H1 (cell line): ENCODE results near the gene RSPO3. TPM values are rescaled to one million over a fixed set of nuclear protein-coding genes. Genes with fewer than 3 reads are reported as not detected.

Experiments
- CTCF ChIA-PET: fragments of 300-600 bp; sonication (Branson Sonifier 250); formaldehyde crosslinking; loops from one replicate; lab custom pipeline; 2021; ENCODE audit not compliant: partially characterized antibody; lab: Charles Lee
- POLR2A ChIA-PET: fragments of 300-600 bp; sonication (Branson Sonifier 250); formaldehyde crosslinking; loops from one replicate; lab custom pipeline; 2021; ENCODE audit warnings: inconsistent platforms; ENCODE audit not compliant: partially characterized antibody; lab: Charles Lee
- DNase-seq, 2 experiments: peaks; one replicate each; pipeline versions ENCODE4 v3.0.0 to v3.0.0-alpha.2; 2010 to 2022; ENCODE audit warnings: low spot score in 2 of 2, low read depth in 1 of 2, mixed read lengths in 1 of 2
- FAIRE-seq: peaks from 2 replicates; lab custom pipeline; 2011; peaks lifted over from hg19 to GRCh38; lab: Jason Lieb, UNC
- H2AFZ ChIP-seq: 2 replicates; pipeline ENCODE4 v1.8.1; 2012; ENCODE audit warnings: low read length, inconsistent platforms
- H2AK5ac ChIP-seq: 2 replicates; pipeline ENCODE4 v1.6.1; 2013; ENCODE audit warnings: low read depth, low read length
- H2BK120ac ChIP-seq: replicated peaks from 2 replicates; pipeline ENCODE3; 2013; ENCODE audit warnings: low read depth, low read length, inconsistent platforms
- H2BK12ac ChIP-seq: 2 replicates; pipeline ENCODE4 v1.6.1; 2013; ENCODE audit warnings: low read depth, low read length
- H2BK15ac ChIP-seq: 2 replicates; pipeline ENCODE4 v1.6.1; 2013; ENCODE audit warnings: low read length
- H2BK20ac ChIP-seq: 2 replicates; pipeline ENCODE4 v1.6.1; 2013; ENCODE audit warnings: low read length
- H2BK5ac ChIP-seq: 2 replicates; pipeline ENCODE4 v1.6.1; 2013; ENCODE audit warnings: low read depth, low read length
- H3K14ac ChIP-seq: 2 replicates; pipeline ENCODE4 v1.6.1; 2013; ENCODE audit warnings: inconsistent platforms; ENCODE audit not compliant: insufficient read length
- H3K18ac ChIP-seq: 2 replicates; pipeline ENCODE4 v1.6.1; 2013; ENCODE audit warnings: low read length; ENCODE audit errors: extremely low read depth
- H3K23ac ChIP-seq: 2 replicates; pipeline ENCODE4 v1.6.1; 2013; ENCODE audit warnings: inconsistent platforms; ENCODE audit not compliant: insufficient read length
- H3K23me2 ChIP-seq: 2 replicates; pipeline ENCODE4 v1.6.1; 2013; ENCODE audit warnings: low read depth, low read length
- H3K27ac ChIP-seq: 2 replicates; pipeline ENCODE4 v1.6.1; 2011; ENCODE audit warnings: low read depth, low read length, inconsistent platforms
- H3K27me3 ChIP-seq, 4 experiments: replicated peaks in 1 of 4; 1 replicate in 1 of 4; 2 replicates in 3 of 4; pipeline versions ENCODE4 v1.6.1 to v1.8.1; 2011 to 2013; ENCODE audit warnings: low read length in 3 of 4, mild to moderate bottlenecking in 3 of 4, inconsistent platforms in 2 of 4, mixed read lengths in 2 of 4, moderate library complexity in 1 of 4; ENCODE audit not compliant: control insufficient read depth in 3 of 4, insufficient read depth in 3 of 4; ENCODE audit errors: extremely low read depth in 1 of 4
- H3K36me3 ChIP-seq, 4 experiments: 2 replicates each; pipeline versions ENCODE4 v1.6.1 to v1.8.1; 2011 to 2013; ENCODE audit warnings: mild to moderate bottlenecking in 4 of 4, low read length in 3 of 4, moderate library complexity in 2 of 4, control low read depth in 1 of 4, inconsistent platforms in 1 of 4; ENCODE audit not compliant: insufficient read depth in 4 of 4, control insufficient read depth in 2 of 4
- H3K4ac ChIP-seq: replicated peaks from 2 replicates; pipeline ENCODE3; 2013; ENCODE audit warnings: low read length, low read depth, mixed read lengths, inconsistent platforms; ENCODE audit not compliant: insufficient read length
- H3K4me1 ChIP-seq, 4 experiments: replicated peaks in 1 of 4; 1 replicate in 1 of 4; 2 replicates in 3 of 4; pipeline versions ENCODE4 v1.6.1 to v1.8.1; 2011 to 2013; ENCODE audit warnings: low read length in 3 of 4, inconsistent platforms in 2 of 4, mixed read lengths in 1 of 4; ENCODE audit not compliant: insufficient read depth in 4 of 4, control insufficient read depth in 3 of 4
- H3K4me2 ChIP-seq, 2 experiments: 2 replicates each; pipeline versions ENCODE4 v1.6.1 to v1.8.1; 2011 to 2013; ENCODE audit warnings: low read depth in 2 of 2, low read length in 2 of 2, control low read depth in 1 of 2, inconsistent platforms in 1 of 2, mild to moderate bottlenecking in 1 of 2; ENCODE audit not compliant: insufficient read depth in 1 of 2
- H3K4me3 ChIP-seq, 4 experiments: fragments of 200-600, 300-600 bp in 1 of 4; sonication (generic), shearing (Covaris generic), sonication (Bioruptor Twin) in 1 of 4; 2 replicates each; pipeline versions ENCODE4 v1.5.1 to v1.8.1; 2011 to 2016; ENCODE audit warnings: low read length in 4 of 4, low read depth in 3 of 4, control low read depth in 2 of 4, inconsistent platforms in 2 of 4, mild to moderate bottlenecking in 2 of 4, mixed read lengths in 1 of 4, moderate library complexity in 1 of 4; ENCODE audit not compliant: insufficient read depth in 2 of 4; ENCODE audit errors: extremely low read depth in 1 of 4
- H3K56ac ChIP-seq: replicated peaks from 2 replicates; pipeline ENCODE3; 2013; ENCODE audit warnings: low read depth, mild to moderate bottlenecking, mixed read lengths, low read length, inconsistent platforms; ENCODE audit not compliant: insufficient read length
- H3K79me1 ChIP-seq: 2 replicates; pipeline ENCODE4 v1.6.1; 2013; ENCODE audit warnings: low read depth, low read length, control low read depth
- H3K79me2 ChIP-seq, 2 experiments: 2 replicates each; pipeline versions ENCODE4 v1.6.1 to v1.8.1; 2012 to 2013; ENCODE audit warnings: low read length in 2 of 2, mild to moderate bottlenecking in 2 of 2, inconsistent platforms in 1 of 2; ENCODE audit not compliant: insufficient read depth in 2 of 2, control insufficient read depth in 1 of 2
- H3K9ac ChIP-seq, 4 experiments: replicated peaks in 1 of 4; 1 replicate in 1 of 4; 2 replicates in 3 of 4; pipeline versions ENCODE4 v1.6.1 to v1.8.1; 2011 to 2013; ENCODE audit warnings: low read depth in 3 of 4, low read length in 3 of 4, control low read depth in 2 of 4, mild to moderate bottlenecking in 2 of 4, moderate library complexity in 2 of 4, inconsistent platforms in 1 of 4; ENCODE audit errors: extremely low read depth in 1 of 4
- H3K9me3 ChIP-seq, 2 experiments: 2 replicates each; pipeline versions ENCODE4 v1.6.1 to v1.8.1; 2012 to 2013; ENCODE audit warnings: mild to moderate bottlenecking in 2 of 2, moderate library complexity in 2 of 2, control low read depth in 1 of 2, inconsistent platforms in 1 of 2, low read depth in 1 of 2, low read length in 1 of 2, mixed read lengths in 1 of 2; ENCODE audit not compliant: insufficient read depth in 2 of 2
- H4K20me1 ChIP-seq, 2 experiments: replicated peaks in 1 of 2; 2 replicates each; pipeline versions ENCODE3 to v1.8.1; 2011 to 2013; ENCODE audit warnings: inconsistent platforms in 2 of 2, low read length in 2 of 2, mild to moderate bottlenecking in 1 of 2; ENCODE audit not compliant: insufficient read depth in 2 of 2, control insufficient read depth in 1 of 2
- H4K5ac ChIP-seq: 2 replicates; pipeline ENCODE4 v1.6.1; 2013; ENCODE audit warnings: low read length, low read depth, mixed read lengths, inconsistent platforms; ENCODE audit not compliant: insufficient read length
- H4K8ac ChIP-seq: 2 replicates; pipeline ENCODE4 v1.8.0; 2013; ENCODE audit warnings: mild to moderate bottlenecking, moderate library complexity, low read length, inconsistent platforms; ENCODE audit not compliant: insufficient read depth; ENCODE audit errors: extremely low read depth
- H4K91ac ChIP-seq: replicated peaks from 2 replicates; pipeline ENCODE3; 2013; ENCODE audit warnings: low read length, mixed read lengths, inconsistent platforms; ENCODE audit not compliant: insufficient read length
- ASH2L ChIP-seq: fragments of 200-600, 300-600 bp; sonication (generic); IDR thresholded peaks from one replicate; pipeline ENCODE4 v1.7.1; 2017; ENCODE audit warnings: low read length
- ATF3 ChIP-seq: IDR thresholded peaks from 2 replicates; pipeline ENCODE4 v1.6.1; 2011; ENCODE audit warnings: low read depth, mild to moderate bottlenecking, low read length; ENCODE audit not compliant: insufficient read depth
- CBX8 ChIP-seq: fragments of 300-800, 300-1000 bp; sonication (generic); IDR thresholded peaks from 2 replicates; pipeline ENCODE4 v1.7.1; 2016; ENCODE audit warnings: low read depth, low read length, borderline replicate concordance
- E2F6 ChIP-seq: IDR thresholded peaks from 2 replicates; pipeline ENCODE4 v1.6.1; 2012; ENCODE audit warnings: inconsistent platforms
- EP300 ChIP-seq, 2 experiments: IDR thresholded peaks; 1 replicate in 1 of 2; 2 replicates in 1 of 2; pipeline ENCODE4 v1.6.1; 2011 to 2012; ENCODE audit warnings: low read depth in 2 of 2, low read length in 2 of 2, mild to moderate bottlenecking in 2 of 2, borderline replicate concordance in 1 of 2, inconsistent platforms in 1 of 2, moderate library complexity in 1 of 2
- KDM4A ChIP-seq: IDR thresholded peaks from one replicate; pipeline ENCODE4 v1.7.1; 2012; ENCODE audit warnings: low read depth, mild to moderate bottlenecking, moderate library complexity, low read length, inconsistent platforms; ENCODE audit not compliant: severe bottlenecking
- KDM5A ChIP-seq: fragments of 200-600 bp; IDR thresholded peaks from 2 replicates; pipeline ENCODE4 v1.7.1; 2012; ENCODE audit warnings: mild to moderate bottlenecking, low read length, inconsistent platforms, mixed read lengths
- RAD21 ChIP-seq, 2 experiments: IDR thresholded peaks in 1 of 2; conservative IDR thresholded peaks in 1 of 2; 2 replicates each; pipeline ENCODE4 v1.6.1; 2011; ENCODE audit warnings: low read depth in 2 of 2, low read length in 2 of 2, improper control_type of control experiment in 1 of 2, inconsistent platforms in 1 of 2, mild to moderate bottlenecking in 1 of 2, moderate library complexity in 1 of 2
- RXRA ChIP-seq: IDR thresholded peaks from 2 replicates; pipeline ENCODE4 v1.6.1; 2011; ENCODE audit warnings: low read depth, mild to moderate bottlenecking, low read length, moderate library complexity; ENCODE audit not compliant: insufficient read depth
- SAP30 ChIP-seq: fragments of 300-600 bp; sonication (generic); IDR thresholded peaks from 2 replicates; pipeline ENCODE4 v1.7.1; 2012; ENCODE audit warnings: low read length, moderate library complexity, mild to moderate bottlenecking, inconsistent platforms; ENCODE audit not compliant: insufficient read depth, insufficient replicate concordance
- SP4 ChIP-seq: IDR thresholded peaks from 2 replicates; pipeline ENCODE4 v1.6.1; 2012; ENCODE audit warnings: low read length, inconsistent platforms
- SUZ12 ChIP-seq: fragments of 200-600 bp; sonication (generic); IDR thresholded peaks from 2 replicates; pipeline ENCODE4 v1.6.1; 2012; ENCODE audit warnings: mild to moderate bottlenecking, inconsistent platforms, low read length, moderate library complexity, mixed read lengths
- WGBS, 2 experiments: shearing (Covaris generic) in 1 of 2; methylation state at CpG; one replicate each; pipeline versions ENCODE4 v1.1.6 to v1.1.7; 2013 to 2015; ENCODE audit warnings: low lambda C conversion rate in 2 of 2, mixed read lengths in 2 of 2, inconsistent platforms in 1 of 2, low coverage in 1 of 2, missing lambda C conversion rate in 1 of 2; ENCODE audit not compliant: insufficient replicate concordance in 2 of 2, insufficient coverage in 1 of 2, insufficient read length in 1 of 2; ENCODE audit errors: extremely low coverage in 1 of 2, missing lambda C conversion rate in 1 of 2; 5-methylcytosine and 5-hydroxymethylcytosine counted together
- polyA plus RNA-seq, 7 experiments: library from polyadenylated mRNA; depleted of rRNA in 3 of 7; stranded (reverse) in 5 of 7; unstranded in 2 of 7; fragments of >200 nt in 5 of 7; fragments of 200-250 nt in 2 of 7; gene quantifications; 1 replicate in 5 of 7; 2 replicates in 1 of 7; 4 replicates in 1 of 7; pipeline versions ENCODE4 v1.2.1 to v1.2.3, GENCODE V29; 2011 to 2013; ENCODE audit warnings: missing spikeins in 2 of 7, mixed read lengths in 2 of 7
- total RNA-seq: library from RNA; stranded (reverse); fragmentation: NEBNext Ultra II Directional; extraction: Animal tissue kit (Norgen Biotek cat#: 25700); gene quantifications from 2 replicates; pipeline ENCODE4 v1.2.1, GENCODE V29; 2021

The RSPO3 gene
- total and polyA plus RNA-seq, 2 of the 8 experiments (the other 6 are each of a cell fraction or from before 2014, with no cell fraction given): not detected

- Histone ChIP-seq H2BK15ac (no peak overlapping the region), H3K27me3 (no peaks in the 10 kb centered on the region), H4K20me1 (no peaks in the 10 kb centered on the region), H3K79me1 (no peaks in the 10 kb centered on the region), H3K4me3 (no peak overlapping the region), H2BK20ac (no peak overlapping the region), H3K36me3 (no peaks in the 10 kb centered on the region), H2BK5ac (no peak overlapping the region), H3K9ac (no peak overlapping the region), H3K9me3 (no peaks in the 10 kb centered on the region), H4K5ac (no peak overlapping the region), H3K4ac (no peak overlapping the region), H3K23me2 (no peaks in the 10 kb centered on the region), H3K4me1 (no peaks in the 10 kb centered on the region), H3K18ac (no peak overlapping the region), H2BK12ac (no peak overlapping the region), H3K27ac (no peak overlapping the region), H3K14ac (no peak overlapping the region), H3K4me2 (no peak overlapping the region), H3K56ac (no peak overlapping the region), H3K79me2 (no peaks in the 10 kb centered on the region), H3K23ac (no peak overlapping the region), H2AFZ (no peak overlapping the region), H4K91ac (no peak overlapping the region), H2AK5ac (no peak overlapping the region), H2BK120ac (no peak overlapping the region), H4K8ac (no peak overlapping the region)
- ChIA-PET CTCF (interaction anchor here (1.1 to 2.8 kb wide), 4 partner anchors 9 to 275 kb away, joined by 3 to 13 read pairs (median 5); no protein-coding TSS in a partner anchor), POLR2A (no interaction called here)
- no peak for FAIRE-seq
- DNase-seq: no peak
- WGBS, 2 experiments: 85% methylated on average over 1 of the region's 1 CpG; no CpG with 5 or more reads in 1 of the 2 experiments
- TF ChIP-seq SP4 (no peak), EP300 (IDR thresholded peaks at IDR 0.05; ENCODE audit: borderline replicate concordance in 1 of 2, low read depth in 2 of 2, low read length in 2 of 2) (no peak), E2F6 (no peak), RXRA (no peak), ASH2L (no peak), KDM5A (no peak), KDM4A (no peak), CBX8 (no peak), SUZ12 (no peak), SAP30 (no peak), ATF3 (no peak), RAD21 (IDR thresholded peaks at IDR 0.05 in 1 of 2, conservative IDR thresholded peaks at IDR 0.05 in 1 of 2; ENCODE audit: low read depth in 2 of 2, low read length in 2 of 2) (no peak)
Measured at GRCh38 chr6:127191716-127192115, 73.2 kb downstream of the RSPO3 start.
